ENCODE data around the gene PMVK.
"Not testable (repeated sequence)": the region's sequence is repeated elsewhere in the genome, so short reads cannot be mapped to it uniquely, and the experiment has no call there.

Gene PMVK

DNA sequence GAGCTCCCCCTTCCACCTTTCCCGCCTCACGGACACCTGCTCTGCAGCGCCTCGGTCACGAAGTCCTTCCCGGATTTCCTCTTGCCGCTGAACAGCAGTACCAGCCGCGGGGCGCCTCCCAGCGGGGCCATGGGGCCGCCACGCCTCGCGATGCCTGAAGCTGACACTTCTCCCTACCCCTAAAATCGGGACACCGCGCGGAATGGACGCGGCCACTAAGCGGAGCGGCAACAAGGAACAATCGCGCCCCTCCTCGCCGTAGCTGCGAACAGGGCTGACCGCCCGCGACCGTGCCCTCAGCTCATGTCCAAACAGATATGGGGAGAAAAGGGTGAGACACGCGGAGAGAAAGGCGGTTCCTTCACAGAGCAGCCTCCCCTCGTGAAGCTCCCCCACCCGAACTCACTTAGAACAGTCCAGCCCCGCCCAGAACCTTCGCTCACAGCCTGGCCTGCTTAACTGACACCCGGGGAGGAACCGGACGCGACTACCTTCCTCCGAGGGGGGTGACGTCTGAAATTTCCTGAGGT, at the start of gene PMVK:
TSS of gene PMVK (minus strand) at position 165 of the 530 bp plus-strand sequence. CDS start at position 131, 34 bp downstream.
- H3K4me3 ChIP-seq (ENCODE audit: low read depth, low read length): peak within 1 kb of the TSS; percentile 78
- peak; percentile 96 for DNase-seq (ENCODE audit: low read depth)
- TF ChIP-seq POLR2A (IDR thresholded peaks at IDR 0.05; ENCODE audit: extremely low read depth, insufficient read length): peak; percentile 77
- TF ChIP-seq MAX (IDR thresholded peaks at IDR 0.05; ENCODE audit: low read depth, low read length): peak; percentile 96
- peak; percentile 25 for TF ChIP-seq CTCF (IDR thresholded peaks at IDR 0.05; ENCODE audit: low read depth, low read length)
- peak; percentile 89 for TF ChIP-seq MYC (IDR thresholded peaks at IDR 0.05; ENCODE audit: low read depth, low read length)

DNA sequence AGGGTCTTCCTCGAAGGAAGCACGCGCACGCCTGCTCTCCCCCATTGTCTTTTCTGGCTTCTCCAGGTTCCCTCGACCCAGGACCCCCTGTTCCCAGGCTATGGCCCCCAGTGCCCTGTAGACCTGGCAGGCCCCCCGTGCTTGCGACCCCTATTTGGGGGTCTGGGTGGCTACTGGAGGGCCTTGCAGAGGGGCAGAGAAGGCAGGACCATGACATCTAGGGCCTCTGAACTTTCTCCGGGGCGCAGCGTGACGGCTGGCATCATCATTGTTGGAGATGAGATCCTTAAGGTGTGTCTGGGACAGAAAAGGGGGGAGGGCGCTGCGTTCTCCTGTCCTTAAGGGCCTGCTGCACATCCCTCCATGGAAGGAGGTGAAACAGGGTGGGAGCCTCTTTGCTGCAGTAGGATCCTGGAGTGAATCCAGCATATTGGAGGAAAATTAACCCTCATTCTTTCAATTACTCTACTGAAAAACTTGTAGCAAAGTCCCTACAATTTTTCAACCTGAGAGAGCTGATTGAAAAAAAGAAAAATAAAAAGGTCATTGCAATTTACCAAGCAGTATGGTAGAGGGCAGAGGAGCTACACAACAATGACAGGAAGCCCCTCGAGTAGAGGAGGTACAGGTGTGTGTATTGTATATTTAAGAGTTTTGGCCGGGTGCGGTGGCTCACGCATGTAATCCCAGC, 47.4 kb upstream of the PMVK start:
- TF ChIP-seq POLR2A (IDR thresholded peaks at IDR 0.05; ENCODE audit: extremely low read depth, insufficient read length): no peak
- TF ChIP-seq MYC (IDR thresholded peaks at IDR 0.05; ENCODE audit: low read depth, low read length): no peak
- TF ChIP-seq CTCF (IDR thresholded peaks at IDR 0.05; ENCODE audit: low read depth, low read length): no peak
- TF ChIP-seq MAX (IDR thresholded peaks at IDR 0.05; ENCODE audit: low read depth, low read length): no peak
- DNase-seq (ENCODE audit: low read depth): no peak
- peak overlapping the region; percentile 87 for H3K4me3 ChIP-seq (ENCODE audit: low read depth, low read length)

GRCh38 chr1:154982897-154983648, 46.6 kb upstream of the PMVK start, which contains the start of gene FLAD1:
Gene FLAD1 (plus strand): TSS chr1:154983344. CDS start chr1:154983695, 351 bp downstream.
- H3K4me3 ChIP-seq (ENCODE audit: low read depth, low read length): peak within 1 kb of the TSS; percentile 87
- peak; percentile 100 for DNase-seq (ENCODE audit: low read depth)
- peak; percentile 63 for TF ChIP-seq POLR2A (IDR thresholded peaks at IDR 0.05; ENCODE audit: extremely low read depth, insufficient read length)
- no peak for TF ChIP-seq CTCF (IDR thresholded peaks at IDR 0.05; ENCODE audit: low read depth, low read length)
- TF ChIP-seq MYC (IDR thresholded peaks at IDR 0.05; ENCODE audit: low read depth, low read length): peak; percentile 96
- TF ChIP-seq MAX (IDR thresholded peaks at IDR 0.05; ENCODE audit: low read depth, low read length): peak; percentile 100

DNA sequence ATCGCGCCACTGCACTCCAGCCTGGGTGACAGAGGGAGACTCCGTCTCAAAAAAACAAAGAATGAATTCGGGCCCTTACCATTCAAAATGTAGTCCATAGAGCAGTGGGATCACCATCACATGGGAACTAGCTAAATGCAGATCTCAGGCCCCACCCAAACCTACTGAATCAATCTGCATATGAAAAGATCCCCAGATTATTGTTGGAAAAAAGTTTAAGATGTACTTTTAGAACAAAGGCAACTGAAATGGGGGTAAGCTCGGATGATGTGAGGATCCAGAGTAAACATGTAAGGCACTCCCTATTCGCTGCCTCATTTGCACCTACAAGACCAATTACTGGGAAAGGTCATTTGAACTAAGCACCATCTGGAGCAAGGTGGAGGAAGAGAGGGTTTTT, 45.8 kb upstream of the PMVK start:
- peak overlapping the region; percentile 81 for H3K4me3 ChIP-seq (ENCODE audit: low read depth, low read length)
- TF ChIP-seq CTCF (IDR thresholded peaks at IDR 0.05; ENCODE audit: low read depth, low read length) (no peak), POLR2A (IDR thresholded peaks at IDR 0.05; ENCODE audit: extremely low read depth, insufficient read length) (no peak), MYC (IDR thresholded peaks at IDR 0.05; ENCODE audit: low read depth, low read length) (no peak), MAX (IDR thresholded peaks at IDR 0.05; ENCODE audit: low read depth, low read length) (no peak)
- DNase-seq (ENCODE audit: low read depth): no peak

DNA sequence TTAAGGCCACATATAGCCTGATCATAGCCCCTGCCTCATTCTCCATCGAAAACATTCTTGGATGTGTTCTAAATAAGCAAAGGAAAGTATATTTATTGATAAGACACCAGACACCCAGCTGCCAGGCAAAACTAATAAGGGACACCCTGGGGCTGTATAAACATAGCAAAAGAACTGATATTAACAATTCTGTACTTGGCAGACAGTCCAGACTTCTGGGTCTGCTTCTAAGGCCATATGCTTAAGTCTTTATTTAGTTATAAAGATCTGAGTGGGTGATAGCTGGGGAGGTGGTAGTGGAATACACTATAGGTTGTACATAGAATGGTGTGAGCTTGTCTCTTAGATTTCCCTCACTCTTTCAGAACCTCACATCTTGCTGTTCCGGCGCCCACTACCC, 41.8 kb upstream of the PMVK start:
- TF ChIP-seq MAX (IDR thresholded peaks at IDR 0.05; ENCODE audit: low read depth, low read length): no peak
- no peak for TF ChIP-seq POLR2A (IDR thresholded peaks at IDR 0.05; ENCODE audit: extremely low read depth, insufficient read length)
- no peak for TF ChIP-seq MYC (IDR thresholded peaks at IDR 0.05; ENCODE audit: low read depth, low read length)
- TF ChIP-seq CTCF (IDR thresholded peaks at IDR 0.05; ENCODE audit: low read depth, low read length): no peak
- DNase-seq (ENCODE audit: low read depth): no peak
- H3K4me3 ChIP-seq (ENCODE audit: low read depth, low read length): no peak overlapping the region

- peak overlapping the region; percentile 25 for H3K4me3 ChIP-seq (ENCODE audit: low read depth, low read length)
- not testable (repeated sequence) for DNase-seq (ENCODE audit: low read depth)
Observed at GRCh38 chr1:154977762-154978161, 41.2 kb upstream of the PMVK start.
